ENCODE measurements around the gene APOBEC2.

Gene APOBEC2

DNA sequence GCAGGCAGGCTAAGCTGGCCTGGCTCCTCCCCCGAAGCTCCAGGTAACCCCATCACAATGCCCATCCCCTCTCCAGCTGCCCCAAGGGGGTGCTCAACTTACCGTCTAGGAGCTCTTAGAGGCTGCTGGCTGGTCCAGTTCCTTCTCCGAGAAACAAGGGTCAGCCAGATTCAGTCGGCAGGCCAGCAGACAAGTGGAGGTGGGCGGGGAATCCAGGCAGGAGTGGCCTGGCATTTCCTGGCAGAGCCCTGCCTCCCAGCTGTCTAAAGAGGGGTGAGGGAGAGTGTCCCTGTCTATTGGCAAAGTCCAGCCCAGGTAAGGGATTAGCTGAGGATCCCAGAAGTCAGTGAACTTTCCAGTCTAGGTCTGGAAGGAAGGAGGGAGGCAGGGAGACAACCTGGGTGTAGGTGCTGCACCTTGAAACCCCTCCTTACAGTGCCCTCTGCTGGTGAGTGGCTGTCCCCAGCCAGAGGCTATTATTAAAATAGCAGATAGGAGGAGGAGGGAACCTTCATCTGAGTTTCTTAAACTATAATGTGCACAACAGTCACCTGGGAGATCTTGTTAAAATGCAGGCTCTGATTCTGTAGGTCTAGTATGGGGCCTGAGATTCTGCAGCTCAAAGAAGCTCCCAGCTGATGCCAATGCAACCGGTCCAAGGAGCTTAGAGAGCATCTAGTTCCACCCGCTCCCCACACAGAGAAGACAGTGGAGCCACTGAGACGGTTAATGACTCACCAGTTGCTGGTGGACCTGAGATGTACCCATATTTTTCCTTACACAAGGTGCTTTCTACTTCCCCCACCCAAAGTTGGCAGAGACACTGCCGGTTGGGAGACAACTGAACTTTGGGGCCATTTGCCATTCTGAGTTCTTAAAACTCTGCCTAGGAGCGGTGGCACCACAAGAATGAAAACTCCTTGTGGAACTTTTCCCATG lies 13.7 kb upstream of the APOBEC2 start, which contains the start of gene UNC5CL:
TSS of gene UNC5CL (minus strand) at position 162 of the 939 bp plus-strand sequence. CDS start 4,147 bp downstream, outside the sequence.
- DNase-seq, result peak; percentile 50

DNA sequence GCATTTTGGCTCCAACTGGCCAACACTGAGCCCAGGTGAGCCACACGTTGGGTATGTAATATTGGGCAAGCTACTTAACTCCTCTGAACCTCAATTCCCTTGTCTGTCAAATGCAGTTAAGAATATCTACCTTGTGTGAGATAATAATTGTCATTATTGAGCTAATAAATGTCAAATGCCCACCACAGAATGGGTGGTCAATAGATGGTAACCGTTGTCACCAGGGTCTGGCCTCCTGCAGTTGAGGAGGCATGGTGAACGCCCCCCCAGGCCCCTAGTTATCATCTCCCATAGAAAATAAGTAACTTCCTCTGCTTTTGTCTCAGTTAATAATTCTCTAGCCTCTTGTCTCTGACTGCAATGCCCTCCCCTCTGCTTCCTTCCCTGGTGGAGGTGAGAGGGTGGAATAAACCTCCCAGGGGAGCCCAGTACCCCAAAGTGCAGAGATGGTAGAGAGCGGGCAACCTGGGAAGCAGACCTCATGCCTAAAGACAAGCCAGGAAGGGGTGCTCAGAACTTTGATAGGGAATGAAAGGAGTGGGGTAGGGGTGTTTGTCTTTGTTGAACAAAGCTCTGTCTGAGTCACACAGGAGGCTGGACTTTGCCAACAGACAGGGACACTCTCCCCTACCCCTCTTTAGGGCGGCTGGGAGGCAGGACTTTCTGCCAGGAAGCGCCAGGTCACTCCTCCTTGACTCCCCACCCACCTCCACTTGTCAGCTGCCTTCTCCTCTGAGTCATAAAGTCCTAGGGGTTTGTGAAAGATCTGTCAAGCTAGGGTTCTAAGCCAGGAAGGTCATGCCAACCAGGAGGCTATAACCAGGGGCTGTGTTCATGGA lies 12.7 kb upstream of the APOBEC2 start:
- no peak for DNase-seq

DNA sequence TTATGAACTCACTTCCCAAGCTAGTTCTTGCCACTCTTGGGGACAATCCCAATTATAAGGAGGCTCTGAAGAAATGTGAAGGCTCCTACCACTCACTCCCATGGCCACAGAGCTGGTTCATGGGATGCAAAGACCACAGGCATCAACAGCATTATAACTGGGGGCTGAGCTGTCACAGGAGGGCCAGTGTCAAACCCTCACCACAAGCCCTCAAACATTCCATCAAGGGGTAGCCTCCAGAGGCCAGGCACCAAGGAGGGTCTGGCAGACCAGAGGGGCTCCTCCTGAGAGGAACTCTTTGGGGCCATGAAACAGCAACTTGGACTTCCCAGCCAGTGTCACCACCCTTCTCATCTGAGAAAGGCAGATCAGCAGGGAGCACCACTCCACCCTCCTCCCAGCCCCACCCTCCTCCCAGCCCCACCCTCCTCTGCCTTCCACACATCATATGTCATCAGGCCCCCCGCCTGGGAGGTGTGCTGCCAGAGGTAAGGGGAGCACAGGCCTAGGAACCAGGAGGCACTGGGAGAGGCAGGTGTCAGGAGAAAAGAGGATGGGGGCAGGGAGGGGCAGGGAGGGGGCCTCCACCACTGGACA lies 12.0 kb upstream of the APOBEC2 start:
- no peak for DNase-seq

DNA sequence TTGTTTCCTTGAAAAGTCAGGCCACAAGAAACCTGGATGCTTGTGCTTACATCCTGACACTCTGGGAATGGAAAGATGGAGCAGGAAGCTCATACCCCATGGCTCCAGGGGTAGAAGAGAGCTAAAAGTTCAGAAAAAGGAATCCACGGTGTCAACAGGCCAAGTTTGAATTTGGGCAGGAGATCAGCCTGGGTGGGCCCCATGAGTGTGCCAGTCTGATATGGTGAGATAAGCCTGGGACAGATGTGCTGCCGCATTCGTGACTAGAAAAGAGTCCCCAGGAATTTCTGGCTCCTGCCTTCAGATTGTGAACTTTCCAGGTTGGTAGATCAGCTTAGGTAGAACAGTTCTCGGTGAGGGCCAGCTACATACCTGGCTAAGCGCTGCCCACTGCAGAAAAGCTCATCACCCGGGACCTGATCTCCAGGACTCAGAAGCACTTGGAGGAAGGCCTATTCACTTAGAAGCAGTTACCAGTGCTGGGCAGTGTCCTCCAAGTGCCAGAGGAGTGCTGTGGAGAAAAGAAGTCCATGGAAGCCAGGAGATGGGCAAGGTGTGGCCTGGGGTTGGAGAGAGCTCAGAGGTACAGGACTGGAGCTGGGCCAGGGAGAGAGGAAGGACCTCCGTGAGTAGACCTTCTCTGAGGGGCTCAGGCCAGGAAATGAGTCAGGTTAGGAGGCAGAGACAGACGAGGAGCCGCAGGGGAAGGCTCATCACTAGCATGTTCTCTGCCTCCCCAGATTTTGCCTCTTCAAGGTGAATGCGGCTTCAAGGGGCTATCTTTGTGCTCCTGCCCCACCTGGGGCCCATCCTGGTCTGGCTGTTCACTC lies 10.6 kb upstream of the APOBEC2 start, which contains the start of gene TSPO2:
TSS of gene TSPO2 (plus strand) at position 242 of the 830 bp plus-strand sequence. CDS start at position 761, 519 bp downstream.
- DNase-seq, result no peak

DNA sequence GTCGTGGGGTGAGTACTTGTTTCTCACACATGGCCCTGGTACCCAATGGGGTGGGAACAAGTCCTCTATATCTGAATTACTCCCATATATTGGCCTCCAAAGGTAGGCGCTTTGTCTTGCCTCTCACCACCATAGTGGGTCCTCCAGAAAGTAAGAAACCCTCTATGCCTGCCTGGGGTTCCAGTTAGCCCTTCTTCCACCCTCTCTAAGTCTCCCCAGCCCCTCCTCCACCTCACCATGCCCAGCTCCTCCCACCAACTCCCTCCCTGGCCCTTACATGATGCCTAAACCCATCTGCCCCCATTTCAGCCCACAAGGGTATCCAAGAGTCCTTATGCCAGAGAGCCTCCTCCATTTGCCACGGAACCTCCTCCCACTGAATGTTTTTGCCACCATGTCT lies 9.9 kb upstream of the APOBEC2 start:
- DNase-seq, result no peak

DNA sequence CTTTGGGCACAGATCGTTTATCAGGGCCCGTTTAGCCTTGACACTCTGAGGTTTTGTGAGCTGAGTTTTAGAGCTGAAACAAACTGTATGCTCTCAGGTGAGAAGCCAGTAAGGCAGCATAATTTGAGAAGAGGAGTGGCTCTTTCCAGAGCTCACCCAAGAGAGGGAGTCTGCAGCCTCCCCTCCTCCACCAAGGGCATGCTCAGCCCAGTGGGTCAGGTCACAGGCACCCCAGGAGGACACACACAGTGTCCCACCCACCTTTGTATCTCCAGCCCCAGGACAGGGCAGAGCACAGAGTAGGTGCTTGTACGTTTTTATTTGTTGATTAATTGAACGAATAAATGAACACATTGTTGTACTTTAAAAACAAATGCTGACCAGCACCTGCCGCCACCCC lies 7.3 kb upstream of the APOBEC2 start:
- no peak for DNase-seq

DNA sequence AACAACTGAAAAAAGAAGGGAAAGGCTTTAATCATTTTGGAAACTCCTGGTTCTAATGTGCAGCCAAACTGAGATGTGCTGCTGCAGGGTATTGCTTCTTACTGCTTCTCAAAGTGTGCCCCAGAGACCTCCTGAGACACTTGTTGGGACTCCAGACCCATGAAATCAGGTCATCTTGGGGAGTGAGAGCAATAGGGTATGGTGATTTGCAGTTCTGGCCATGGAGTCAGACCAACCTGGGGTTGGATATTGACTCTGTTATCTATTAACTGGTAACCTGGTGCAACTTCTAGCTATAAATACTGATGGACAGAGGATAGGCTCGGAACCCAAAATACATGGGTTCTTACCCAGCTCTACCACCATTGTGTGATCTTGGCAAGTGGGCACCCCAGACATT lies 6.9 kb upstream of the APOBEC2 start:
- DNase-seq, result no peak

DNA sequence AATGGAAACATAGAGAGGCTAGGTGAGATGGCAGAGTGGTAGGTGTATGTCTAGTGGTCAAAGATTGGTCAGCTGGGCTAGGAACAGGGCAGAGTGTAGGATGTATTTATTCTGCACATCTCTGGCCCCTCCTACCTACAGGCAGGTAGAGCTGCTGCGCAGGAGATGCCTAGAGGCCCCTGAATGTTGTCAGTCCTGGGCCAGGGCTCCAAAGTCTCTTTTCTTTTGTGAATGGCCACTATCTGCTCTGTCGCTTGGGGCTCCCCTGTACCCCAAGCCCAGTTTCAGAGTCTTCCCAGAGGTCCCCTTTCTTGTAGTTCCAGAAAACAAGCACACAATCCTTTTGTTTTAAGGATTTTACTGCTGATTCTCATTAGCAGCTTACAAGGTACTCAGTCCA lies 5.7 kb upstream of the APOBEC2 start:
- DNase-seq, result no peak

DNA sequence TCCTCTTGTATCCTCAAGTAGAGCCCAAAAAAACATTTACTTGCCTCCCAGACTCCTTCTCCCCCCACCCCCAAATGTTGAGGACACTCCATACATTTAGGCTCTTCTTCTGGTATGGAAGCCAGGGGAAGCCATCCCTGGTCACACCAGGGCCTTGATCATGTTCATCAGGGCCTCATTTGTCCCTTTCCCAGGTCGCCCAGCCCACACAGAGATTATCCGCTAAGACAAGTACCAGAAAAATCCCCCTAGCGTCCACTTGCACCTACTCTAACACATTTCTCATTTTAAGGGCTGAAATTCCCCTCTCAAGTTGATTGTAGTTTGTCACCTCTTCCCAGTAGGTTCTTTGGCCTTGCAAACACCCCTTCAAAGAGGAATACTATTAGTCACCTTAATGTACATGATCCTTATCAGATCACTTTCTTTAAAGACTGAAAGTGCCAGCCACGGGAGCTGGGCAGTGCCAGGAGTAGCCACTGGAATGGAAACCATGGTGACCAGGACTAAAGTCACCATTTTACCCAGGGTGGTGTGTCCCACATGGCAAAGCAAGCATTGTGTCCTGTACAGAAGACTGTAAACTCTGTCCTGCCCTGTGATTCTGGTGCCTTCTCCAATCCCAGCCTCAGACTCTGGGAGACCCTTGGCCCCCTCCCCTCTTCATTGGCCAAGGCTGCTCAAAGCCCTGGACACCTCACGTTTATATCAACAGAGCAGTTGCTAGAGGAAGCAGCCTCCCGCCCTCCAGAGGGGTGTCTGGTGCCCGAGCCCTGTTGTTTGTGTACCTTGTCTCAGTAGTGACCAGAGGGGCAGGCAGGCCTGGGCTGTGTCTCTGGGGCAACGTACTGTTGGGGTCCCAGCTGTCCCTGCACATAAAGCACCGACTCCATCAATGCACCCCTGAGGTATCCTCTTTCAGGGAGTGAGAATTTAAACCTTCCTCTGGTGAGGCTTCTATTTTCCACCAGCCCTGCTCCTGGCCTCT lies 5.0 kb upstream of the APOBEC2 start:
- no peak for DNase-seq

DNA sequence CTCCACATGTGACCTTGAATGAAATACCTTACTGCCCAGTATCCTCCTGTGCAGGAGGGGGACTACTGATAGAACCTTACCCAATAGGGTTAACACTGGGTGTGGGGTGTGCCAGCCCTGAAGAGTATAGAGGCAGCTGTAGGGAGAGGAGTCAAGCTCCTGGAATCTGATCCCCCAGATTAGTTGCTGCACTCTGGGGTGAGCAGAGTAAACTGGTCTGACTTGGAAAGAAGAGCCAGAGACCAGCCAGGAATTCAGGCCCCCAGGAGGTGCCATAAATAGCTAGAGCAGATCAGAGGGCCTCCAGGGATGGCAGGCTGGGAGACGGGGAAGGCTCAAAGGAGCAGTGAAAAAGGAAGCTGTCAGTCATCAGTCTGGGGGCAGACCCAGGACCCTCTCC lies 3.5 kb upstream of the APOBEC2 start:
- DNase-seq, result no peak

DNA sequence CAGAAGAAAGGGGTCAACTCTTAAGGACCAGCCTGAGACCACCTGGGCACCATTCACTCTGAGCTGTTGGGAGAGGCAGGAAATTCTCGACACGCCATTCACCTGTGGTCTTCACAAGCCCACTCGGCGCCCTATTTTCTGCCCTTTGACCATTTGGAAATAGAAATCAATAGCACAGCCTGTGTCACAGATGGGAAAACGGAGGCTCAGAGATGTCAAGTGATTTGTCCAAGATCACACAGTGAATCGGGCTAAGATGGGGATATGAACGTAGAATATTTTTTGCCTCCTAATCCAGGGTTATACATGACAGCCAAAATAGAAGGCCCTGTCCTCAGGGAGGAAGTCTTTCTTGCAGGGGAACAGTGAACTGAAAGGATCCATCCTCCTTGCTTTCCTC lies 3.0 kb upstream of the APOBEC2 start:
- no peak for DNase-seq

DNA sequence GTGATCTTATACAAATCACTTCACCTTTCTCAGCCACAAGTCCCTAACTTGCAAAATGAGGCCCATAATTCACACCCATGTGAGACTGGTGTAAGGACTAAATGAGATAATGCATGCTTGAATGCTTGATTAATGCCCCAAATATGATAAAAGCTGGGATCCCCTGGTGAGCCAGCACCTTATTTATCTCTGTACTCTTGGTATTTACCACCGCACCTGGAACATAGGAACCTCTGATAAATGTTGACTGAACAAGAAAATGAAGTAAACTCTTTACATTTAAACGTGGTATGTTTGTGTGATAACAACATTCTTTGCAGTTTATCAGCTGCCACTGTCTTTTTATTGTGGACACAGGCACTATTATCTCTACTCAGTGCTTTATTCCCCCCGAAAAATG lies 2.5 kb upstream of the APOBEC2 start:
- DNase-seq, result no peak

DNA sequence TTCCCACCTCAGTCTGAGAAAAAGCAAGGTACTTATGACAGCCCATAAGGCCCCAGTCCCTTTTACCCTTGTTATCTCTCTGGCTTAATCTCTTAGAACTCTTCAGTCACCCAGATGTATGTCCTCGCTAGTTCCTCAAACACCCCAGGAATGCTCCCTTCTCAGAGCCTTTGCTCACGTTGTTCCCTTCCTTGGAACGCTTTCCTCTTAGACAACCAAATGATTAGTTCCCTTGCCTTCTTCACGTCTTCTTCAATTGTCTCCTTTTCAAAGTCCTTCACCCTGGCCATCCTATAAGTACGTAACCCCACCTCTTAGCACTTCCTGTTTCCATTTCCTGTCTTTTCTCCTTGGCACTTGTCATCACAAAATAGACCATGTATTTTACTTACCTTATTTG lies 1.1 kb upstream of the APOBEC2 start:
- DNase-seq, result no peak

DNA sequence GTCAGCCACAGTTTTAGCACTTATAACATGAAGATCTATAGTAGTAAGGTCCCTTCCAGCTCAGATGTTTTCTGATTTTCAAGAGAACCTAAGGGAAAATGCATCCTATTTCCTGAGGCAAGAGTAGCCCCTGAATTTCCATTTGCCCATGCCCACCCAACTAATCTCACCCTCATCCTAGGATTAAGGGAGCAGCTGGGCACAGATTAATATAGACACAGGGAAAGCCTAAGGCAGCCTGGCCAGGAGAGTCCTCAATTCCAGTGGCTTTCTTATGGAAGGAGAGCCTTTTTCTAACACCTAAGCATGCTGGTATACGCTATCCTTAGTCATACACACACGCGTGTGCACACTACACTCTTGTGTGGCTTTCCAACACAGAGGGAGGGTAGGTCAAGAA lies 1.5 kb downstream of the APOBEC2 start:
- no peak for DNase-seq

DNA sequence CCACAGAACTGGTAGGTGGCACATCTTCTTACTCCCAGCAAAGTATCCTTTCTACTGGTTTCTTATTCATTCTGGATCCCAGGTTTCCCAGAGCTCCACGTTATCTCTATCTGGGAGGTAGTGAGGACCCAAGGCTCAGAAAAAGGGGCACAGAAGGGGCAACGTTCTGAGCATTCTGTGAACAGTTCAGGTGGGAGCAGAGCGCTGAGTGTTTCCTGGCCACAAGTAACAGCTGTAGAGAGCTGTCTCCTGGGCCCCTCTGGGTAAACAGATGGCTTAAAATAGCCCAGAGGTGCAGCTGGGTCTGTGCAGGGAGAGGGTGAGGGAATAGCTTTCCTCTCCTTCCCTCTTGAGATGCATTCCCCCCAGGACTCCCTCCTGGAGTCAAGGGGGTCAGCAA lies 2.1 kb downstream of the APOBEC2 start:
- DNase-seq, result no peak

DNA sequence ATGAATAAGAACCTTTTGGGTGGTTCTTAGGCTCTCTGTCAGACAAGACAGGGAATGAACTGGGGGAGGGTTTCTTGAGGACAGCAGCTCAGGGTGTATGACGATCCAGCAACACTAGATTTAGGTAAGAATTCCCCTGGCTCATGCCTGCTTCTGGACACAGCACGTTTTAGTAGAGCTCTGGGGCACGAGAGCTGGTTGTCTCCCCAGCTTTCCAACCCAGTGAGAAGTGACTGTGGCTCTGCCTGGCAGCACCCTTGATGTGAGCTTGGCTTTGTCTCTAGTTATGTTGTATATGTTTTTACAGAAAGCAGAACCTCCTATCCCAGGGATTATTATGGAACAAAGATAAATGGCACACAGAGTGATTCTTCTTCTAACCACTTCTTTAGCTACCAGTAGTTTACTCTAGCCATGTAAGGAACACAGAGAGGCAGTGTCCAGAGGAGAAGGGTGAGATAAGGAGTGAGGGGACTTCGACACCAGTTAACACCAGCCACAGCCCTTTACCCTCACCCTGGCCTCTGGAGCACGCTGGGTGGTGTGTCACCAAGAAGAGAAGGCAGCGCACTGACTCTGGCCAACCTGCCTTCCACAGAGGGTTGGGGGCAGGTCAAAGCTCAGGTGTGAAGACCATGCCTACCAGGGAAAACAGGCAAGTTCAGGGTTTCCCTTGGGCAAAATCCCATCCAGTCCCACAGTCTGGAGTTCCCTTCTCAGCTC lies 3.9 kb downstream of the APOBEC2 start:
- no peak for DNase-seq

DNA sequence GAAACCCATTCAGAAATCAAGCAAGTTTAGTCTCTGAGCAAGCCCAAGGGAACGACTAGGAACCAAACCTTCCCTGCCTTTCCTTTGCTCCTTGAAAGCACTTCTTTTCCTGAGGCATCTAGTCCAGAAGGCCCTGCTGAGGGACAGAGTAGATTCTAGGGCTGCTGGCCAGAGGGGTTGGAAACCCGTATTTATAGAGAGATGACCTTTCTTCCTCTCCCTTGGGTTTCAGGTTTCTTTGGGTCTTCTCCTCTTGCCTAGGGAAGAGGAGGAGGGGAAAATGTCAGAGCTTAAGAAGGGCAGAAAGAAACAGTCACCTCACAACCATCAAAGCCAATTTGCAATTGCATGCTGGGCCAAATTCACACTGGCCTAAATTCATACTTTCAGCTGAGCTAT lies 5.8 kb downstream of the APOBEC2 start:
- no peak for DNase-seq

DNA sequence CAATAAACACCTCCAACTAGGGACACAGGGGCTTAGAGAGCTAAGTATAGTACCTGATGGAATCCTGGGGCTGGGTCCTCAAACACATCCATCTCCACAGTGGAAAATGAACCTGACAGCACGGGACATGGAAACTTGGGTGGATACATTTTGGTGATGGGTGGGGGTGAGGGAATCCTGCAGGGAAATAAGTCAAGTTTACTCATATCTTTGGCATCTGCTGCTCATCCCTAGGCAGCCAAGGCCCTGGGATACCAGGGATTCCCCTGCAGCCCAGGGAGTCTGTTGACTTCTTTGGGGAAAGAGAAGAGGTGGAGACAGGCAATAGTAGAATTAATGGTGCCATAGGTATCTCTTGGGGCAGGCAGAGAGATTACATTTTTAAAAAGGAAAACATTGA lies 6.6 kb downstream of the APOBEC2 start:
- no peak for DNase-seq

DNA sequence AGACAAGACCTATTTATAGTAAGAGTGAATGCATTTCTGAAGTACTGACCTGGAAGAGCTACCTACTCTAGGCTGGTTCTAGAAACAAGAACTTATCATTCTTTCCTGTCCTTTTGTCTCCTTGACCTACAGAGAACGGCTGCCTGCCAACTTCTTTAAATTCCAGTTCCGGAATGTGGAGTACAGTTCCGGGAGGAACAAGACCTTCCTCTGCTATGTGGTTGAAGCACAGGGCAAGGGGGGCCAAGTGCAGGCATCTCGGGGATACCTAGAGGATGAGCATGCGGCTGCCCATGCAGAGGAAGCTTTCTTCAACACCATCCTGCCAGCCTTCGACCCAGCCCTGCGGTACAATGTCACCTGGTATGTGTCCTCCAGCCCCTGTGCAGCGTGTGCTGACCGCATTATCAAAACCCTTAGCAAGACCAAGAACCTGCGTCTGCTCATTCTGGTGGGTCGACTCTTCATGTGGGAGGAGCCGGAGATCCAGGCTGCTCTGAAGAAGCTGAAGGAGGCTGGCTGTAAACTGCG lies 8.3 kb downstream of the APOBEC2 start:
- no peak for DNase-seq

DNA sequence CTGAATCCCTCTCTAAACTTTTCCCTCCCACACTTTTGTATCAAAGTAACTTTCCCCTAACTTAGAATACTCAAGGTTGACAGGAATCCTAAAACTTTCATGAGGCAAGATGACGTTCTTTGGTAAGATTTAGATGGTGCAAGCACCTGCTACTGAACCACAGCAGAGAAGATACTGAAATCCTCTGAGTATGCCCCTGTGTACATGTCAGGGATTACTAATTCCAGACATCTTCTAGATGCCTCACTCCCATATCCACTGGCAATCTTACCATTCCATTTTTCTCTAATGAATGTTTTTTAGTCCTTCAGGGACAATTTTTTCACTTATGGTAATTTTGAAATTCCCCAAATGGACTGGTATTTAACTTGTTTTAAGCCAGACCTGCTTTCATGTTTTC lies 9.1 kb downstream of the APOBEC2 start:
- DNase-seq, result no peak
